Spleen (tissue), 7 donors: ENCODE measurements around the gene PAPPA.

Source experiments
- POLR2A ChIP-seq, 3 donors: fragments of 450-650 bp; IDR thresholded peaks; one replicate each; pipeline ENCODE4 v1.5.1; 2017; ENCODE audit warnings: antibody characterized with exemption in 3 of 3, mild to moderate bottlenecking in 1 of 3
- POLR2AphosphoS5 ChIP-seq, 3 donors: sonication (generic); formaldehyde crosslinking; IDR thresholded peaks; one replicate each; pipeline ENCODE4 v1.5.1; 2017; ENCODE audit warnings: antibody characterized with exemption in 3 of 3
- TF ChIP-seq, protein P1 (sequence below), 11 experiments: fragments of 200-600 bp in 7 of 11; fragments of 450-650 bp in 4 of 11; sonication (generic) in 4 of 11; IDR thresholded peaks in 8 of 11; conservative IDR thresholded peaks in 3 of 11; 1 replicate in 7 of 11; 2 replicates in 4 of 11; pipeline versions ENCODE4 v1.4.0 to v1.8.0; 2016 to 2021; ENCODE audit warnings: antibody characterized with exemption in 11 of 11, inconsistent platforms in 4 of 11, mild to moderate bottlenecking in 1 of 11
- donor health status: DM: no; HTN: no; CAD: no; lungs with moderate emphysema.
- donor health status: DM: no; HTN: no; CAD: no.
- donor health status: DM: no; HTN: no; CAD: no.

DNA sequence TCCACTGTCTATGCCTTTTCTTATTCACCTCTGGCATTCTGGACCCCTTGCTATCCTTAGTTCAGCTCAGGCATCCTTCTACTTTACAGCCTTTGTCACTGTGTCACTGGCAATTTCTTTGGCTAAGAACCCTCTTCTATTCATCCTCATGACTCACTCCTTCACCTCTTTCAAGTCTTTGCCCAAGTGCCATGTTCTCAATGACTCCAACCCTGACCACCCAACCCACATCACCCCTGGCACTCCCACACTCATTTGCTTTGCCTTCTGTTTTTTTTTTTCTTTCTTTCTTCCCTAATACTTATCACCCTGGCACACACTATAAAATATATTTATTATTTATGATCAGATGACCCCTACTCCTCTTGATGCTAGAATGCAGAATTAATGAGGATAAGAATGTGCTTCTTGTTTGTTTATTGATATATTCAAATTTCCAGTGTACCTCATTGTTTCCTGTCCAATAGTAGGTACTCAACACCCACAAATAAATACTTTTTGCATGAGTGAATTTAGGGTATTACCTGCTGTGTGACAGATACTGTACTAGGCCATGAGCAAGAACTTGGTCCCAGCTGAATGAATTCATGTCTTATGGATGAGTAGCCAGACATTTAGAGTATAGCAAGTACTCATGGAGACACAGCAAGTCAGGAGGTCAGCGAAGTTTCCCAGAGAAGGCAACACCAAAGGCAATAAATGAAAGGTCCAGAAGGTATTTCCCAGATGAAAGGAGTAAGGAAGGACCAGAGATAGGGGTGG, 236.1 kb downstream of the PAPPA start:
- no peak for TF ChIP-seq POLR2AphosphoS5 (IDR thresholded peaks at IDR 0.05)
- TF ChIP-seq, protein P1, sequence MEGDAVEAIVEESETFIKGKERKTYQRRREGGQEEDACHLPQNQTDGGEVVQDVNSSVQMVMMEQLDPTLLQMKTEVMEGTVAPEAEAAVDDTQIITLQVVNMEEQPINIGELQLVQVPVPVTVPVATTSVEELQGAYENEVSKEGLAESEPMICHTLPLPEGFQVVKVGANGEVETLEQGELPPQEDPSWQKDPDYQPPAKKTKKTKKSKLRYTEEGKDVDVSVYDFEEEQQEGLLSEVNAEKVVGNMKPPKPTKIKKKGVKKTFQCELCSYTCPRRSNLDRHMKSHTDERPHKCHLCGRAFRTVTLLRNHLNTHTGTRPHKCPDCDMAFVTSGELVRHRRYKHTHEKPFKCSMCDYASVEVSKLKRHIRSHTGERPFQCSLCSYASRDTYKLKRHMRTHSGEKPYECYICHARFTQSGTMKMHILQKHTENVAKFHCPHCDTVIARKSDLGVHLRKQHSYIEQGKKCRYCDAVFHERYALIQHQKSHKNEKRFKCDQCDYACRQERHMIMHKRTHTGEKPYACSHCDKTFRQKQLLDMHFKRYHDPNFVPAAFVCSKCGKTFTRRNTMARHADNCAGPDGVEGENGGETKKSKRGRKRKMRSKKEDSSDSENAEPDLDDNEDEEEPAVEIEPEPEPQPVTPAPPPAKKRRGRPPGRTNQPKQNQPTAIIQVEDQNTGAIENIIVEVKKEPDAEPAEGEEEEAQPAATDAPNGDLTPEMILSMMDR (IDR thresholded peaks at IDR 0.05 in 8 of 11, conservative IDR thresholded peaks at IDR 0.05 in 3 of 11): no peak
- TF ChIP-seq POLR2A (IDR thresholded peaks at IDR 0.05): no peak
